HUES48 (cell line): ENCODE measurements around the gene DPM1.

Experiments used
- H3K27ac ChIP-seq: one replicate; pipeline ENCODE4 v1.7.0; 2013; ENCODE audit warnings: low read depth, low read length, inconsistent platforms
- H3K27me3 ChIP-seq: 2 replicates; pipeline ENCODE4 v1.6.1; 2013; ENCODE audit warnings: mild to moderate bottlenecking, low read length; ENCODE audit not compliant: control insufficient read depth, insufficient read depth
- H3K36me3 ChIP-seq: 2 replicates; pipeline ENCODE4 v1.6.1; 2013; ENCODE audit warnings: low read length; ENCODE audit not compliant: control insufficient read depth, insufficient read depth
- H3K4me1 ChIP-seq: 2 replicates; pipeline ENCODE4 v1.6.1; 2013; ENCODE audit warnings: mild to moderate bottlenecking, low read length; ENCODE audit not compliant: control insufficient read depth, insufficient read depth
- H3K4me3 ChIP-seq: 2 replicates; pipeline ENCODE4 v1.5.1; 2013; ENCODE audit warnings: mild to moderate bottlenecking, low read depth, low read length
- H3K9ac ChIP-seq: 2 replicates; pipeline ENCODE4 v1.6.1; 2013; ENCODE audit warnings: mild to moderate bottlenecking, low read depth, low read length, moderate library complexity
- H3K9me3 ChIP-seq: 2 replicates; pipeline ENCODE4 v1.6.1; 2013; ENCODE audit warnings: low read length; ENCODE audit not compliant: control insufficient read depth, insufficient read depth

DPM1 gene

GRCh38 chr20:50957798-50958614 lies at the start of gene DPM1:
DPM1 (minus strand) TSS chr20:50958532; CDS start chr20:50958523, 9 bp downstream.
- H3K27me3 ChIP-seq = no peaks in the 10 kb centered on the region
- peak within 1 kb of the TSS; percentile 94 for H3K27ac ChIP-seq
- peak within 1 kb of the TSS; percentile 96 for H3K4me3 ChIP-seq
- H3K36me3 ChIP-seq = peaks cover 30% of the 10 kb centered on the region
- H3K4me1 ChIP-seq = peaks cover 9% of the 10 kb centered on the region
- peak within 1 kb of the TSS; percentile 99 for H3K9ac ChIP-seq
- no peaks in the 10 kb centered on the region for H3K9me3 ChIP-seq

- Histone ChIP-seq H3K9ac (no peak overlapping the region), H3K4me3 (no peak overlapping the region), H3K27me3 (no peaks in the 10 kb centered on the region), H3K36me3 (peaks cover 8% of the 10 kb centered on the region; the same call in 1 of the 2 replicates), H3K9me3 (no peaks in the 10 kb centered on the region), H3K27ac (no peak overlapping the region), H3K4me1 (no peaks in the 10 kb centered on the region)
Measured at GRCh38 chr20:51005214-51005613, 46.9 kb upstream of the DPM1 start.

- Histone ChIP-seq H3K4me1 (no peaks in the 10 kb centered on the region), H3K27ac (no peak overlapping the region), H3K36me3 (peaks cover 8% of the 10 kb centered on the region; the same call in 1 of the 2 replicates), H3K27me3 (no peaks in the 10 kb centered on the region), H3K9me3 (no peaks in the 10 kb centered on the region), H3K4me3 (no peak overlapping the region), H3K9ac (no peak overlapping the region)
Measured at GRCh38 chr20:51004781-51005180, 46.4 kb upstream of the DPM1 start.

- no peaks in the 10 kb centered on the region for H3K27me3 ChIP-seq
Measured at GRCh38 chr20:51004305-51004727, 46.0 kb upstream of the DPM1 start.

GRCh38 chr20:51003753-51004152 lies 45.4 kb upstream of the DPM1 start:
- H3K9ac ChIP-seq = no peak overlapping the region
- no peaks in the 10 kb centered on the region for H3K27me3 ChIP-seq
- no peak overlapping the region for H3K4me3 ChIP-seq
- no peaks in the 10 kb centered on the region for H3K9me3 ChIP-seq
- H3K27ac ChIP-seq = no peak overlapping the region
- H3K36me3 ChIP-seq = peaks cover 7% of the 10 kb centered on the region; the same call in 1 of the 2 replicates
- H3K4me1 ChIP-seq = no peaks in the 10 kb centered on the region

More at GRCh38 chr20:51004305-51004727, 46.0 kb upstream of the DPM1 start:
- Histone ChIP-seq H3K27ac (no peak overlapping the region), H3K36me3 (peaks cover 8% of the 10 kb centered on the region; the same call in 1 of the 2 replicates), H3K9me3 (no peaks in the 10 kb centered on the region), H3K9ac (no peak overlapping the region), H3K4me1 (no peaks in the 10 kb centered on the region), H3K4me3 (no peak overlapping the region)

GRCh38 chr20:51002633-51003032 lies 44.3 kb upstream of the DPM1 start:
- H3K9ac ChIP-seq = no peak overlapping the region
- H3K4me3 ChIP-seq = no peak overlapping the region
- H3K4me1 ChIP-seq = no peaks in the 10 kb centered on the region
- 0 out of 2 replicates have a peak, but pooled peaks cover 5% of the 10 kb centered on the region for H3K36me3 ChIP-seq
- no peaks in the 10 kb centered on the region for H3K9me3 ChIP-seq
- no peaks in the 10 kb centered on the region for H3K27me3 ChIP-seq
- H3K27ac ChIP-seq = no peak overlapping the region

GRCh38 chr20:51001430-51002265 lies 43.3 kb upstream of the DPM1 start:
- Histone ChIP-seq H3K4me1 (no peaks in the 10 kb centered on the region), H3K27me3 (no peaks in the 10 kb centered on the region), H3K4me3 (no peak overlapping the region), H3K36me3 (0 out of 2 replicates have a peak, but pooled peaks cover 5% of the 10 kb centered on the region), H3K27ac (no peak overlapping the region), H3K9ac (no peak overlapping the region), H3K9me3 (no peaks in the 10 kb centered on the region)

- Histone ChIP-seq H3K27me3 (no peaks in the 10 kb centered on the region), H3K4me3 (no peak overlapping the region), H3K4me1 (no peaks in the 10 kb centered on the region), H3K9me3 (no peaks in the 10 kb centered on the region), H3K9ac (no peak overlapping the region), H3K36me3 (0 out of 2 replicates have a peak, but pooled peaks cover 5% of the 10 kb centered on the region), H3K27ac (no peak overlapping the region)
Measured at GRCh38 chr20:50999355-50999754, 41.0 kb upstream of the DPM1 start.

GRCh38 chr20:50996901-50997865 lies 38.9 kb upstream of the DPM1 start:
- Histone ChIP-seq H3K4me3 (no peak overlapping the region), H3K9ac (no peak overlapping the region), H3K27me3 (no peaks in the 10 kb centered on the region), H3K27ac (no peak overlapping the region), H3K9me3 (no peaks in the 10 kb centered on the region; the same call in 1 of the 2 replicates), H3K4me1 (peaks cover 7% of the 10 kb centered on the region), H3K36me3 (no peaks in the 10 kb centered on the region)

GRCh38 chr20:50995506-50995905 lies 37.2 kb upstream of the DPM1 start:
- Histone ChIP-seq H3K9me3 (no peaks in the 10 kb centered on the region; the same call in 1 of the 2 replicates), H3K27ac (no peak overlapping the region), H3K4me3 (no peak overlapping the region), H3K4me1 (peaks cover 11% of the 10 kb centered on the region), H3K36me3 (no peaks in the 10 kb centered on the region), H3K27me3 (no peaks in the 10 kb centered on the region), H3K9ac (no peak overlapping the region)
